GM12892 (cell line): ENCODE data around the gene BCL11A.

Source experiments
- POLR2AphosphoS5 ChIP-seq: IDR thresholded peaks from 2 replicates; pipeline ENCODE4 v1.6.1; 2011; ENCODE audit warnings: low read depth, low read length, control low read depth
- TAF1 ChIP-seq: IDR thresholded peaks from 2 replicates; pipeline ENCODE4 v1.6.1; 2011; ENCODE audit warnings: low read depth, mild to moderate bottlenecking, control low read depth, low read length, borderline replicate concordance

DNA sequence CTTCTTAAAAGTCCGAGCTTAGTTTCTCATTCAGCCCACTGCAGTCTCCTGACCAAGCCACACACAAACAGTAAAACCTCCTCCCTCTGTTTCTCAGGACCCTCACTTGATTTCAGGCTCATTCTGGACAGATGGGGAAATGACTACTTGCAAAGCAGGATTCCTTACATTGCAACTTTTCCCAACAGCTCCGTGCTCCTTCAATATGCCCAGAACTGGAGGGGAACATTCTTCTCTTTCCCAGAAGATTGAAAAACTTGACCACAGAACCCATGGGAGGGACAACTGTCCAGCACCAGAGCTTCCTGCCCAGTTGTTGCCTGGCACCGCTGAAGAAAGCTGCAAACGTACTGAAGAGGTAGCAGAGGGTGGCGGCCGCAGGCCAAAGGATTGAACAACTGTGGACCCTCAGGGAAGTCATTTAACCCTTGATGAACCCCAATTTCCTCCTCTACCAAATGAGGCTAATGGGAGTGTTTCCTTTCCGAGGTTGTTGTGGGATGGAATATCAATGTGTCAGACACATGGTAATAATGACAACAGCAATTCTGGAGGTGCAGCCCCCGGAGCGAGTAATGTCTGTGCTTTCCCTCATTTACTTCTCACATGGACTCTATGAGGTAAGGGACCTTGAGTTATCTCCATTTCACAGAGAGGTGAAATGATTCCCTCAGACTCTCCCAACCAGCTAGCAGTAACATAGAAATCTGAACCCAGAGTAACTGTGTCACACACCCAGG is 25.0 kb downstream of the BCL11A start:
- no peak for TF ChIP-seq POLR2AphosphoS5
- no peak for TF ChIP-seq TAF1
